Right atrium auricular region (tissue), 2 donors: ENCODE measurements around the gene UNC5B. TPM values are rescaled to one million over a fixed set of nuclear protein-coding genes. Genes with fewer than 3 reads are reported as not detected.

ENCODE experiments used
- DNase-seq: peaks from one replicate; pipeline ENCODE4 v3.0.0-alpha.2; 2019; ENCODE audit warnings: low spot score
- H3K27ac ChIP-seq, 2 donors: fragments of 200-600 bp; sonication (generic); 1 replicate in 1 of 2; 2 replicates in 1 of 2; pipeline ENCODE4 v1.5.1; 2016 to 2019
- H3K27me3 ChIP-seq, 2 donors: fragments of 200-600 bp; sonication (generic); one replicate each; pipeline versions ENCODE4 v1.5.1 to v1.6.0; 2017 to 2019
- H3K36me3 ChIP-seq: fragments of 200-600 bp; sonication (generic); one replicate; pipeline ENCODE4 v1.5.1; 2016
- H3K4me1 ChIP-seq, 2 donors: fragments of 200-600 bp; sonication (generic); one replicate each; pipeline versions ENCODE4 v1.5.1 to v1.6.0; 2017 to 2019
- H3K4me3 ChIP-seq, 2 donors: fragments of 200-600 bp; sonication (generic); 1 replicate in 1 of 2; 2 replicates in 1 of 2; pipeline ENCODE4 v1.5.1; 2017 to 2019; ENCODE audit warnings: mild to moderate bottlenecking in 1 of 2, moderate library complexity in 1 of 2
- H3K9me3 ChIP-seq, 2 donors: fragments of 200-600 bp; sonication (generic); one replicate each; pipeline ENCODE4 v1.5.1; 2019
- total RNA-seq, 2 donors: library from RNA; depleted of rRNA; stranded (reverse); fragments of >200 nt; gene quantifications; one replicate each; pipeline ENCODE4 v1.1.0, GENCODE V29; 2016
- TF ChIP-seq, protein P1 (sequence below), 2 donors: fragments of 200-600 bp; sonication (generic); IDR thresholded peaks; one replicate each; pipeline ENCODE4 v1.5.1; 2019; ENCODE audit warnings: antibody characterized with exemption in 2 of 2

Gene UNC5B
- total RNA-seq, 2 donors from 2014 or later = 10.9 to 29.2 TPM

DNA sequence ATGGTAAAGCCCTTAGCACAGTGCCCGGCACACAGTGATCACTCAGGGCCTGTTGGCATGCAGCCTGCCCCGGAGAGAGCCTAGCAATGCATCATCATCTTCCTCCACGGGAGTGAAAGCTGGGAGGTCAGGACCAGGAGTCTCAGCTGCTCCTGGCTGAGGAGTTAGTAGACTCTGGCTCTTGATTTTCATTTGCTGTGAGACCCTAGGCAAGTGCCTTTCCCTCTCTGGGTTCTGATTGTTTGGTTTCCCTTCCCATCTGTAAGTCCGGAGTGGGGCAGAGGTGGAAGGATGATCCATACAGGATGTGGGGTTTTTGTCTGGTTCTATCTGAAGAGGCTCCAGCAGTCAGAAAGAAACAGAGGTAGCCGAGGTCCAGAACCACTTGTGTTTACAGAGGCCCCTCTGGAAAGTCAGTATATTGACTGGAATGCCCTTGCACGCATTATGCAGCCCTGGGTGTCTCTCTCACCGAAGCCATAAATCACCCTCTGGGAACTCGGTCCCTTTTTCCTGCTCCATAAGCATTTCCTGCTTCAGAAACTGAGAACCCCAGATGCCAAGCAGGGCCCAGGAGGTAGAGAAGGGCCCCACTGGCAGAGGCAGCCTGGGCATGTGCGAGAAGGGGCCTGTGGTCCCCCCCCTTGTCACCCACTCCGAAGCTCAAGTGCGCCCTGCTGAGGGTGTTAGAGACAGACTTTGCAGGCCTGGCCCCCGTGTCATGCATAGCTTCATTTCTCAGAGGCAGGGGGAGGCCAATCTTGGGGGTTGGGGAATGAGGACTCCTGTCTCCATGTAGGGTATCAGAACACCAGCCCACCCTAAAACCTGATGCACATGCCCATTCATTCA is 8.5 kb downstream of the UNC5B start:
- Histone ChIP-seq H3K4me3 (no peak overlapping the region), H3K27ac (peak overlapping the region in 1 of 2 donors; percentile 80), H3K27me3 (no peaks in the 10 kb centered on the region), H3K4me1 (peaks cover 0 to 62% of the 10 kb centered on the region in 2 donors), H3K9me3 (no peaks in the 10 kb centered on the region), H3K36me3 (no peaks in the 10 kb centered on the region)
- DNase-seq = no peak
- TF ChIP-seq, protein P1, sequence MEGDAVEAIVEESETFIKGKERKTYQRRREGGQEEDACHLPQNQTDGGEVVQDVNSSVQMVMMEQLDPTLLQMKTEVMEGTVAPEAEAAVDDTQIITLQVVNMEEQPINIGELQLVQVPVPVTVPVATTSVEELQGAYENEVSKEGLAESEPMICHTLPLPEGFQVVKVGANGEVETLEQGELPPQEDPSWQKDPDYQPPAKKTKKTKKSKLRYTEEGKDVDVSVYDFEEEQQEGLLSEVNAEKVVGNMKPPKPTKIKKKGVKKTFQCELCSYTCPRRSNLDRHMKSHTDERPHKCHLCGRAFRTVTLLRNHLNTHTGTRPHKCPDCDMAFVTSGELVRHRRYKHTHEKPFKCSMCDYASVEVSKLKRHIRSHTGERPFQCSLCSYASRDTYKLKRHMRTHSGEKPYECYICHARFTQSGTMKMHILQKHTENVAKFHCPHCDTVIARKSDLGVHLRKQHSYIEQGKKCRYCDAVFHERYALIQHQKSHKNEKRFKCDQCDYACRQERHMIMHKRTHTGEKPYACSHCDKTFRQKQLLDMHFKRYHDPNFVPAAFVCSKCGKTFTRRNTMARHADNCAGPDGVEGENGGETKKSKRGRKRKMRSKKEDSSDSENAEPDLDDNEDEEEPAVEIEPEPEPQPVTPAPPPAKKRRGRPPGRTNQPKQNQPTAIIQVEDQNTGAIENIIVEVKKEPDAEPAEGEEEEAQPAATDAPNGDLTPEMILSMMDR (IDR thresholded peaks at IDR 0.05) = no peak

- TF ChIP-seq, protein P1 (IDR thresholded peaks at IDR 0.05) = no peak
- H3K4me3 ChIP-seq = no peak overlapping the region
- no peaks in the 10 kb centered on the region for H3K27me3 ChIP-seq
- no peak overlapping the region for H3K27ac ChIP-seq
- no peaks in the 10 kb centered on the region for H3K9me3 ChIP-seq
- H3K4me1 ChIP-seq = peaks cover 0 to 54% of the 10 kb centered on the region in 2 donors
- no peak for DNase-seq
- no peaks in the 10 kb centered on the region for H3K36me3 ChIP-seq
These were observed 9.3 kb downstream of the UNC5B start for GRCh38 chr10:71221586-71222202.

GRCh38 chr10:71222601-71223346 is 10.4 kb downstream of the UNC5B start:
- DNase-seq = no peak
- peaks cover 0 to 43% of the 10 kb centered on the region in 2 donors for H3K4me1 ChIP-seq
- H3K36me3 ChIP-seq = no peaks in the 10 kb centered on the region
- no peaks in the 10 kb centered on the region for H3K9me3 ChIP-seq
- no peak overlapping the region for H3K27ac ChIP-seq
- H3K4me3 ChIP-seq = no peak overlapping the region
- TF ChIP-seq, protein P1 (IDR thresholded peaks at IDR 0.05) = no peak
- no peaks in the 10 kb centered on the region for H3K27me3 ChIP-seq

DNA sequence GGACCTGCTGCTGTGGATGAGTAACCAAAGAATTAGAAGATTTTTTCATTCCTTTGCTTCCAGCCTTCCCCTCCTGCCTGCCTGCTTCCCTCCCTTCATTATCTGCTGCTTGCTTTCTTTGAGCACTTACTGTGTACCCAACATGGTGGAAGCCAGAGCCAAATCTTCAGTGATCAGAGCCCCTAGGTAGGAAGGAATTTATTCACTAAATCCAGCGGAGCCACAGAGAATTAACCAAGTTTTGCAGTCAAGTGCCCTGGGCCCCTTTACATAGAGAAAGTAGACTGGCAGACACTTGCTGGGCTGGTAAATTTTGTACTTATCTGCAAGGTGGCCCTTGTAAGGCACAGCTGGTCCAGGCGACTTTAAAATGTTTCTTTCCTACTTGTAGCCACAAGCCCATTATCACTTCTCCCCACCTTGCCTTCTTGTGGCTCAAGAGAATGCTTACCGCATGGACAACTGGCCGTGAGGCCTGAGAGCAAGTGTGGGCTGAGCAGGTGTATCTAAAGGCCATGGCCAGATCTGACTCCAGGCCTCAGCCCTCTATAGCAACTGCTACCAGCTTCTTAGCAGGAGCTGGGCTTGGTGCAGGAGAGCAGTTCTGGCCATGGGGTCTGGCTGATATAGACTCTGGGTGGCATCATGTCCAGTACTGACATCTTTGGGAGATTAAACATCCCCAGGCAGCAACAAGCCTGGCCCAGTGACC is 11.1 kb downstream of the UNC5B start:
- no peak for DNase-seq
- Histone ChIP-seq H3K4me3 (no peak overlapping the region), H3K9me3 (no peaks in the 10 kb centered on the region), H3K36me3 (no peaks in the 10 kb centered on the region), H3K27ac (no peak overlapping the region), H3K27me3 (no peaks in the 10 kb centered on the region), H3K4me1 (peaks cover 0 to 36% of the 10 kb centered on the region in 2 donors)
- TF ChIP-seq, protein P1 (IDR thresholded peaks at IDR 0.05) = no peak

DNA sequence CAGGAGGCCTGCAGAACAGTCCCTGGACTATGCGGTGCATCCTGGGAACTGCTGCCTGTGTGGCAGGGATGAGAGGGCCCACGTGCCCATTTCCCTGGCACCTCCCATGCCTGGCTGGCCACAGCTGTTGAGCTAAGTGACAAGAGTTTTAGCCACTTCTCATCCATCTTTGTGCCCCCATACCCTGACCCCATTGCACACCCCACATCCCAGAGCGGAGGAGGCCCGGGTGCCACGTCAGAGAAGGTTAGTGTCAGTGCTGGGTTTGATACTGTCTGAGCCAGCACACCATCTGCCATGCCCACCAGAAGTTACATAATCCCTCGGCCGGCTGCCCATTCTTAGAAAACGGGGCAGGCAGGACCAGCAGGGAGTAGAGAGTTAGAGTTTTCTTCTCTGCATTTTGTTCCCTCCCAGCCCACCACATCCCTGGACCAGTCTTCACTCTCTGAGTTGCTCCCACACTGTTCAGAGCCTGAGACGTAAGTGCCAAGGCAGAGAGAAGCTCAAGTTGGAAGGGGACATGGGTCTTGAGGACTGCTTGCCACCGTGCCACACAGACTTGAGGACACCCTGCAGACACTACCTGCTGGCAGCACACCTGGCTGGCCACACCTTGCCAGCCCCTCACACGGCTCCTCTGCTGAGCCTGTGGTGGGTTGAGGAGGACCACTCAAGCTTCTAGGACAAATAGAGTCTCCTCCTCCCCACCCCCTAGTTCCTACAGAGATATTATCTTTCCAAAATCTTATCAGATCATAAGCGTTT is 13.1 kb downstream of the UNC5B start:
- no peaks in the 10 kb centered on the region for H3K9me3 ChIP-seq
- no peaks in the 10 kb centered on the region for H3K36me3 ChIP-seq
- DNase-seq = no peak
- H3K27me3 ChIP-seq = no peaks in the 10 kb centered on the region
- H3K4me1 ChIP-seq = peaks cover 0 to 32% of the 10 kb centered on the region in 2 donors
- TF ChIP-seq, protein P1 (IDR thresholded peaks at IDR 0.05) = no peak
- H3K4me3 ChIP-seq = no peak overlapping the region
- H3K27ac ChIP-seq = no peak overlapping the region
